ENCODE data around the gene SELENON. TPM values are rescaled to one million over a fixed set of nuclear protein-coding genes. Genes with fewer than 3 reads are reported as not detected.

Gene SELENON
- total and polyA plus RNA-seq, 2 of the 13 experiments (the other 11 are each of a cell fraction or from before 2014, with no cell fraction given): 3.8 to 8.0 TPM

- TF ChIP-seq AHDC1 (CRISPR knock-in tag; IDR thresholded peaks at IDR 0.05; ENCODE audit: borderline replicate concordance) (peak; percentile 5; the same call in 1 of the 2 replicates), NBN (conservative IDR thresholded peaks at IDR 0.05) (no peak), HNRNPLL (IDR thresholded peaks at IDR 0.05; ENCODE audit: low read depth, low read length, poor library complexity, severe bottlenecking) (peak; percentile 7), ZNF180 (CRISPR knock-in tag; IDR thresholded peaks at IDR 0.05; ENCODE audit: borderline replicate concordance, low read depth) (no peak), BATF2 (CRISPR knock-in tag; IDR thresholded peaks at IDR 0.05) (no peak; the same call in 1 of the 2 replicates), ZFP36 (IDR thresholded peaks at IDR 0.05; ENCODE audit: borderline replicate concordance, low read depth, low read length, partially characterized antibody) (no peak), GLI4 (CRISPR knock-in tag; IDR thresholded peaks at IDR 0.05; ENCODE audit: borderline replicate concordance) (no peak), ETV6 (CRISPR knock-in tag; conservative IDR thresholded peaks at IDR 0.05) (no peak), SCMH1 (CRISPR knock-in tag; IDR thresholded peaks at IDR 0.05; ENCODE audit: borderline replicate concordance) (no peak), PLRG1 (conservative IDR thresholded peaks at IDR 0.05) (no peak), MYPOP (CRISPR knock-in tag; IDR thresholded peaks at IDR 0.05) (no peak; the same call in 1 of the 2 replicates), FOXC1 (CRISPR knock-in tag; IDR thresholded peaks at IDR 0.05; ENCODE audit: borderline replicate concordance) (no peak), ZEB1 (IDR thresholded peaks at IDR 0.05; ENCODE audit: insufficient replicate concordance, low read depth) (no peak), PHF21A (CRISPR knock-in tag; IDR thresholded peaks at IDR 0.05) (peak; percentile 10; the same call in 1 of the 2 replicates), CHCHD3 (CRISPR knock-in tag; IDR thresholded peaks at IDR 0.05) (no peak), ZNF138 (CRISPR knock-in tag; IDR thresholded peaks at IDR 0.05; ENCODE audit: low read depth) (no peak), ZNF841 (CRISPR knock-in tag; IDR thresholded peaks at IDR 0.05; ENCODE audit: borderline replicate concordance) (no peak), ZNF256 (CRISPR knock-in tag; conservative IDR thresholded peaks at IDR 0.05) (no peak; the same call in 1 of the 2 replicates), ZMAT5 (CRISPR knock-in tag; IDR thresholded peaks at IDR 0.05; ENCODE audit: borderline replicate concordance, low read depth) (no peak)
- TF ChIP-seq, protein P1, sequence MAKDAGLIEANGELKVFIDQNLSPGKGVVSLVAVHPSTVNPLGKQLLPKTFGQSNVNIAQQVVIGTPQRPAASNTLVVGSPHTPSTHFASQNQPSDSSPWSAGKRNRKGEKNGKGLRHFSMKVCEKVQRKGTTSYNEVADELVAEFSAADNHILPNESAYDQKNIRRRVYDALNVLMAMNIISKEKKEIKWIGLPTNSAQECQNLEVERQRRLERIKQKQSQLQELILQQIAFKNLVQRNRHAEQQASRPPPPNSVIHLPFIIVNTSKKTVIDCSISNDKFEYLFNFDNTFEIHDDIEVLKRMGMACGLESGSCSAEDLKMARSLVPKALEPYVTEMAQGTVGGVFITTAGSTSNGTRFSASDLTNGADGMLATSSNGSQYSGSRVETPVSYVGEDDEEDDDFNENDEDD (CRISPR knock-in tag; IDR thresholded peaks at IDR 0.05; ENCODE audit: borderline replicate concordance): peak; percentile 43; the same call in 1 of the 2 replicates
Measured at GRCh38 chr1:25820247-25821111, 20.5 kb downstream of the SELENON start (continued).
